ENCODE results near the gene NAV3.

Gene NAV3

GRCh38 chr12:78119351-78119918, 288.7 kb downstream of the NAV3 start:
- no peak for DNase-seq
- no peak overlapping the region for H3K4me3 Mint-ChIP-seq
- H3K27ac Mint-ChIP-seq, result no peak overlapping the region
- H3K36me3 Mint-ChIP-seq (ENCODE audit: low read depth), result no peaks in the 10 kb centered on the region
- H3K4me1 Mint-ChIP-seq, result no peaks in the 10 kb centered on the region
- no peaks in the 10 kb centered on the region for H3K27me3 Mint-ChIP-seq (ENCODE audit: low read depth, poor library complexity)
- no peak for TF ChIP-seq CTCF (IDR thresholded peaks at IDR 0.05)
- H3K9me3 Mint-ChIP-seq, result no peaks in the 10 kb centered on the region

GRCh38 chr12:78120306-78120705, 289.6 kb downstream of the NAV3 start:
- DNase-seq, result no peak
- Mint-ChIP-seq H3K4me1 (no peaks in the 10 kb centered on the region), H3K9me3 (no peaks in the 10 kb centered on the region), H3K4me3 (no peak overlapping the region), H3K36me3 (ENCODE audit: low read depth) (no peaks in the 10 kb centered on the region), H3K27ac (no peak overlapping the region), H3K27me3 (ENCODE audit: low read depth, poor library complexity) (no peaks in the 10 kb centered on the region)
- no peak for TF ChIP-seq CTCF (IDR thresholded peaks at IDR 0.05)

- H3K36me3 Mint-ChIP-seq (ENCODE audit: low read depth), result no peaks in the 10 kb centered on the region
- H3K4me1 Mint-ChIP-seq, result no peaks in the 10 kb centered on the region
- H3K27me3 Mint-ChIP-seq (ENCODE audit: low read depth, poor library complexity), result no peaks in the 10 kb centered on the region
- no peak overlapping the region for H3K4me3 Mint-ChIP-seq
- H3K27ac Mint-ChIP-seq, result no peak overlapping the region
- H3K9me3 Mint-ChIP-seq, result no peaks in the 10 kb centered on the region
- no peak for DNase-seq
- no peak for TF ChIP-seq CTCF (IDR thresholded peaks at IDR 0.05)
Measured at GRCh38 chr12:78120866-78121560, 290.3 kb downstream of the NAV3 start.

GRCh38 chr12:78121969-78122610, 291.4 kb downstream of the NAV3 start:
- no peak overlapping the region for H3K4me3 Mint-ChIP-seq
- TF ChIP-seq CTCF (IDR thresholded peaks at IDR 0.05), result no peak
- H3K9me3 Mint-ChIP-seq, result no peaks in the 10 kb centered on the region
- no peak for DNase-seq
- H3K27me3 Mint-ChIP-seq (ENCODE audit: low read depth, poor library complexity), result no peaks in the 10 kb centered on the region
- H3K4me1 Mint-ChIP-seq, result no peaks in the 10 kb centered on the region
- H3K36me3 Mint-ChIP-seq (ENCODE audit: low read depth), result no peaks in the 10 kb centered on the region
- H3K27ac Mint-ChIP-seq, result no peak overlapping the region

DNA sequence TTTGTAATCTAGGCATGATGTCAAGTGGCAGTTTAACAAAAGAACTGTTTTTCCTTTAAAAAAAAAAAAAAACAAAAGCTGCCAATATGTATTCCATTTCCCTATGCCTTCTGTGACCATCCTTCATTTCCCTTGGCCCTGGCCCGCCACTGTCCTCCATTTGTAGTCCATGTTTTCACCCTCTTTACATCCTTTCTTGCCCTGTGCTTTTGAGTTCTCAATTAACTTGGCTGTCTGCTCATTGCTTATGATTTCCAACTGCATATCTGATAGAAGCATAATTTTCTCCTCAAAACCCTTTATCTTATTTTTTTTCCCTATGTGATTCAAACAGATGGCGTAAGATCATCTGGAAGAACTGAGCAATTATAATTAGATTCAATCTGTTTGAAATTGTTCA, 297.5 kb downstream of the NAV3 start:
- H3K4me1 Mint-ChIP-seq, result no peaks in the 10 kb centered on the region
- TF ChIP-seq CTCF (IDR thresholded peaks at IDR 0.05), result no peak
- no peaks in the 10 kb centered on the region for H3K36me3 Mint-ChIP-seq (ENCODE audit: low read depth)
- H3K9me3 Mint-ChIP-seq, result no peaks in the 10 kb centered on the region
- peak overlapping the region; percentile 8 for H3K27ac Mint-ChIP-seq
- no peak for DNase-seq
- no peaks in the 10 kb centered on the region for H3K27me3 Mint-ChIP-seq (ENCODE audit: low read depth, poor library complexity)
- no peak overlapping the region for H3K4me3 Mint-ChIP-seq

Data from nephron progenitor cell (in vitro differentiated cells).